Muscle layer of colon (tissue), 2 donors: ENCODE measurements around the gene CTNNA3.
"Not testable (repeated sequence)": the region's sequence is repeated elsewhere in the genome, so short reads cannot be mapped to it uniquely, and the experiment has no call there.

Experiments
- H3K27ac ChIP-seq: one replicate; pipeline ENCODE4 v1.7.0; 2013; ENCODE audit warnings: low read depth, mild to moderate bottlenecking, low read length, moderate library complexity
- H3K27me3 ChIP-seq, 2 donors: one replicate each; pipeline ENCODE4 v1.7.0; 2013; ENCODE audit warnings: low read length in 2 of 2, mild to moderate bottlenecking in 2 of 2; ENCODE audit not compliant: insufficient read depth in 2 of 2, control insufficient read depth in 1 of 2
- H3K36me3 ChIP-seq: one replicate; pipeline ENCODE4 v1.7.0; 2013; ENCODE audit warnings: mild to moderate bottlenecking, low read length; ENCODE audit not compliant: insufficient read depth
- H3K4me1 ChIP-seq: one replicate; pipeline ENCODE4 v1.7.0; 2013; ENCODE audit warnings: mild to moderate bottlenecking, low read length; ENCODE audit not compliant: insufficient read depth
- H3K4me3 ChIP-seq, 2 donors: one replicate each; pipeline ENCODE4 v1.7.0; 2013; ENCODE audit warnings: low read length in 2 of 2, low read depth in 1 of 2, mild to moderate bottlenecking in 1 of 2, moderate library complexity in 1 of 2
- H3K9ac ChIP-seq: one replicate; pipeline ENCODE4 v1.7.0; 2013; ENCODE audit warnings: low read length
- H3K9me3 ChIP-seq: one replicate; pipeline ENCODE4 v1.7.0; 2013; ENCODE audit warnings: mild to moderate bottlenecking, low read length
- donor health status: abdominal sarcoma.
- donor health status: Adenocarcinoma of cecum.

The CTNNA3 gene

DNA sequence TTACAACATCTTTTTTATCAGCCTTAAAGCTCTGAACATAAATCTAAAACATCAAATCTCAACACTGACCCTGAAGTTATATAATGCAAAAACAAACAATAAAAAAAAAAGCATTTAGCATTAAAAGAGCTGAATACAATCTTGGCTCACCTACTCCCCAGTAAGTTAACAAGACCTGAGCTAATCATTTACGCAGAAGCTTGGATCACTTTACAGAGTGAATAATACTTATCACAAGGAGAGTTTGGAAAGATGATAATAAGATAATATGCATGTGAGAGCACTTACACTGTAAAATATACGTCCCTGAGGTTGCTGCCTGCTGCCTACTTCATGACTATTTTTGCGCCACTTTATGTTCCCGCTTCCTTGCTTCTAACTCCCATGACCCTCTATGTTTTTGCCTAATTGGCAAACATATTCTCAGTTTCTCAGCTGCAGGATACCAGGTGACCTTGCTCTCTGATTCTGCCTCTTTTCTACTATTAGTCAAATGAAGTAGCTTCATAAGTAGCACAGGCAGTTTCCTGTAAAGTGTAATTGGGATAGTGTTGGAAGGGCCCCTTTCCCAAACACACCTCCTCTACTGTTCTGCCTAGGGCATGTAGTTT lies 436.6 kb downstream of the CTNNA3 start:
- Histone ChIP-seq H3K4me1 (no peaks in the 10 kb centered on the region), H3K36me3 (no peaks in the 10 kb centered on the region), H3K27me3 (no peaks in the 10 kb centered on the region), H3K27ac (no peak overlapping the region), H3K4me3 (no peak overlapping the region), H3K9me3 (no peaks in the 10 kb centered on the region), H3K9ac (no peak overlapping the region)

DNA sequence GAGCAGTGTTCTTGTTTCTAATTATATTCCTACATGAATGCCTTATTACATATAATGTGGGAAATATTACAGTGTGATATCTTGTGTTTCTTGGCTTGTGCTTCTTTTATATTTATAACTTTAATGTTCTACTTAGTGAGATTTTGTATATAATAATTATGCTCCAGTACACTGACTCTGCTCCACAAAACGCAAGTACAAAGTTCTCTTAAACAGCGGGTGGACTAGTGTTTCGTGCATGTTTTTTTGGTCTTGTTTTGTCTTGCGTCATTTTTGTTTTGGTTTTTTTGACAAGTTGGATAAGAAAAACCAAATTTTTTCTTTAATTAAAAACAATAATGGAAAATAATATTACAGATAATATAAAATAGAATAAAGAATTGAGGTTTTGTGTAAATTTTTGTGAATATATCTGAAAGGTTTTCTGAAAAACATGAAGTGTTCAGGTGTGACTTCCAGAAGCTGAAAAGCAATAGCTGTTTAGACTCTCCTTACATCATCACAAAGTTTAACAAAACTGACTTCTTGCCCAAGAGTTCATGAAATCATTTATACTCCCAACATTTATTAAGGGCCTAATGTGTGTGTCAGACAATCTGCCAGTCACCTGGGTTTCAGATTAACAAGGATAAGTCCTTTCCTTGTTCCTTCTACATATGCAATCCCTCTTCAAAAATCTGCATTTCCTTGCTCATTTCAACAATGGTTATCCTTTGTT lies 438.4 kb downstream of the CTNNA3 start:
- H3K9ac ChIP-seq, result no peak overlapping the region
- H3K36me3 ChIP-seq, result no peaks in the 10 kb centered on the region
- no peaks in the 10 kb centered on the region for H3K27me3 ChIP-seq
- no peaks in the 10 kb centered on the region for H3K9me3 ChIP-seq
- no peak overlapping the region for H3K4me3 ChIP-seq
- H3K27ac ChIP-seq, result no peak overlapping the region
- no peaks in the 10 kb centered on the region for H3K4me1 ChIP-seq

DNA sequence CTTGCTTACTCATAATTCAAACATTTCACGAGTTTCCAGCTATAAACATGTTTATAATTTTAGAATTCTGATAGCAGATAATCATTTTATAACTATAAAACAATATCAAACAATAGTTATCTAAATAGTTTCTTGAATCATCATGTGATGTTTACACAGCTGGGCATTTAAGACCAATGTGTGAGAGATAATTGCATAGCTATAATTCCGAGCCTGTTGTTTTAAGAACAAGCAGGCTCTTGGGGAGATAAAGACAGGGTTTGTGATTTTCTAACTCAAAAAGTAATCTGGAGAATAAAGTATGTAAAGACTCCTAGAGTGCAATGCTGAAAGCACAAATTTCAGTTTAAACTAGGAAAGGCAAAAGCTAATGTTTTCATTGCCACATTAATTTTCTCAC lies 439.0 kb downstream of the CTNNA3 start:
- Histone ChIP-seq H3K4me1 (no peaks in the 10 kb centered on the region), H3K9me3 (no peaks in the 10 kb centered on the region), H3K4me3 (no peak overlapping the region), H3K27me3 (no peaks in the 10 kb centered on the region), H3K9ac (no peak overlapping the region), H3K36me3 (no peaks in the 10 kb centered on the region), H3K27ac (no peak overlapping the region)

DNA sequence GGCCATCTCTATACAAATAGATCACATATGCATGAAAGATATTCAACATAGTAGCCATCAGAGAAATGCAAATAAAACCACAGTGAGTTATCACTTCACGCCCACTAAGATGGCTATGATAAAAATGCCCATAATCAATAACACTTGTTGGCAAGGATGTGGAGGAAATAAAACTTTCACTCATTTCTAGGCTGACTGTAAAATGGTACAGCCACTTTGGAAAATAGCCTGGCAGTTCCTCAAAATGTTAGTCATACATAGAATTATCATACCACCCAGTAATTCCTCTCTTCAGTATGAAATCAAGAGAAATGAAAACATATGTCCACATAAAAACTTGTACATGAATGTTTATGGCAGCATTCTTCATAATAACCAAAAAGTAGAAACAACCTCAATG lies 445.3 kb downstream of the CTNNA3 start:
- Histone ChIP-seq H3K9me3 (no peaks in the 10 kb centered on the region), H3K27ac (no peak overlapping the region), H3K27me3 (no peaks in the 10 kb centered on the region)

DNA sequence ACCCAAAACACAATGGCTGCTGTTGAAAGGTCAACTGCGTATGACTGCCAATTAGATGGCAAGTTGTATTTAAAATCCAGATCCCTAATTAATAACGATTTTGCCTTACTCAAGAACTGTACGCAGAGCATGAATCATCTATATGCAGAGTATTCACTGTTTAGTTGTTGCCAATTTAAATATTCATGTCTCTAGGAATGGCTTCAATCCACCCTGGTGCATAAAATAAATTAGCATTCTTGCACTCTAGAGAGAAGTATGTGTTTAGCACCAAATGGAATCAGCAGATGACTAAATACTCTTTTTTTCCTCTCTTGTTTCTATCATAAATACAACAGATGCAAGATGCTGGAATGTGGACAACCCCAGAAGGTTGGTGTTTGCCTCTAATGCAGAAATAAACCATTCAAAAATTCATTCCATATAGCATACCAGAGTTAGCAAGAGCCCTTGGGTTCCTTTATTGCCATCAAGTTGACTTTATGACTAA lies 449.9 kb downstream of the CTNNA3 start:
- no peaks in the 10 kb centered on the region for H3K4me1 ChIP-seq
- H3K27ac ChIP-seq, result no peak overlapping the region
- no peaks in the 10 kb centered on the region for H3K9me3 ChIP-seq
- H3K4me3 ChIP-seq, result no peak overlapping the region
- H3K9ac ChIP-seq, result no peak overlapping the region
- no peaks in the 10 kb centered on the region for H3K27me3 ChIP-seq
- no peaks in the 10 kb centered on the region for H3K36me3 ChIP-seq

More for the DNA sequence above, 445.3 kb downstream of the CTNNA3 start:
- H3K4me3 ChIP-seq, result no peak overlapping the region
- no peaks in the 10 kb centered on the region for H3K4me1 ChIP-seq
- H3K9ac ChIP-seq, result no peak overlapping the region
- H3K36me3 ChIP-seq, result no peaks in the 10 kb centered on the region

DNA sequence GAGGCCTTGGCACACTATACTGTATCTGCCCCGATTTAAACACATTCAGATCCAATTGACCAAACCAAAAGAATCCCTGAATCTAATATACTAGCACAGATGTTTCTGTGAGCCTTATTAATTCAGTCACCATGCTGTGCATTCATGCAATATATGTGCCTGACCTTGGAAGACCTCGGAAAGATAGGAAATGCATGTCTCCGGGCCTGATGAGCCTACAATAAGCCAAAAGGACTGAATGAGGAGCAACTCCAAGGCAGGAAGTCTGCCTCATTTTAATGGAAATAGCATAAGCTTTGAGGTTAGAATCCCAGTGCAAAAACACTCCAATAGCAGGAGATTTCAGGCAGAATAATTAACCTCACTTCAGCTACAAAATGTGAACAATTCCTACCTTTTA lies 453.5 kb downstream of the CTNNA3 start:
- no peaks in the 10 kb centered on the region for H3K36me3 ChIP-seq
- H3K27me3 ChIP-seq, result no peaks in the 10 kb centered on the region
- no peaks in the 10 kb centered on the region for H3K4me1 ChIP-seq
- no peak overlapping the region for H3K4me3 ChIP-seq
- no peak overlapping the region for H3K9ac ChIP-seq
- no peaks in the 10 kb centered on the region for H3K9me3 ChIP-seq
- no peak overlapping the region for H3K27ac ChIP-seq

DNA sequence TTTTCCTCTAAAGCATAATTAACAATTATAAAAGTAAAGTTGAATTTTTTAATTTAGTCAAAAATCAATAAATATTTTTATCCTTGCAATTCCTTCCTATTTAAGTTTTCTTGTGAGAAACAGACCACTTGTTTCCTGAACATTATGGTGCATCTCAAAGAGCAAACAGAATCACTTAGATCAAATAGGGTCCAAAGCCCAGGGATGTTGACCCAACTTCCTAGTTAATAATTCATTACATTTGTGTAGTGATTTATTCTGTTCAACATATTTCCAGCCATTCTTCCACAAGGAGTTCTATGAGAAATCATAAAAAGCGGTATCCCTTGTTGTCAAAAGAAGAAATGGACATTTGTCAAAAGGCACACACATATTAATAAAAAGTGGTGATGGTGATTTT lies 454.5 kb downstream of the CTNNA3 start:
- H3K36me3 ChIP-seq, result no peaks in the 10 kb centered on the region
- no peak overlapping the region for H3K27ac ChIP-seq
- no peak overlapping the region for H3K9ac ChIP-seq
- no peaks in the 10 kb centered on the region for H3K27me3 ChIP-seq
- no peak overlapping the region for H3K4me3 ChIP-seq
- H3K9me3 ChIP-seq, result no peaks in the 10 kb centered on the region
- no peaks in the 10 kb centered on the region for H3K4me1 ChIP-seq

DNA sequence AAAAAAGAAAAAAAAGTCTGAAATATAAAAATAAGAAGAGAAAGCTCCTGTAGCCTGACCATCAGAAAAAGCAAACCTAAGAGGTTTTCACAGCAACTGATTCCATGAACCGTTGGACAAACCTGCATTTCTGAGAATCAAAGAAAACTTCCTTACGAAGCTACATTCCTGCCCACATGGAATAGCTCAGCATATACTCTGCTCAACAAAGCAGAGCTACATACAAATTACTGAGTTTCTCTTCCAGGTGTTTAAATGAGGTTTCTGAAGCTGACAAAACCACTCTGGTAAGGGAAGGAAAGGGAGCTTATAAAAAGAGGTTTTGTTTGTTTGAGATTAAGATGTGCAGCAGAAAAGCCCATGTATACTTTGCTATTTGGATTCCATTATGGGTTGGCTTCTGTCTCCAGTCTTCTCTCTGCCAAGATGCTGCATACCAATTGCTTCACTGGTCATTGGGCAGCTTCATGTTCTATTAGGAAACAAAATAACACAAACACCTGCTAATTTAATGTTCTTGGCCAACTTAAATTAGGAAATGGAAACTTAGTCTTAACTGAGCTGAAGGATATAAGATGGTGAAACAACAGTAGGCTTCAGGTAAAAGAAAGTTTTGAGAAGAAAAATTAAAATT lies 456.0 kb downstream of the CTNNA3 start:
- no peaks in the 10 kb centered on the region for H3K4me1 ChIP-seq
- H3K4me3 ChIP-seq, result no peak overlapping the region
- H3K27me3 ChIP-seq, result no peaks in the 10 kb centered on the region
- no peak overlapping the region for H3K27ac ChIP-seq
- no peaks in the 10 kb centered on the region for H3K9me3 ChIP-seq
- H3K36me3 ChIP-seq, result no peaks in the 10 kb centered on the region
- H3K9ac ChIP-seq, result no peak overlapping the region

DNA sequence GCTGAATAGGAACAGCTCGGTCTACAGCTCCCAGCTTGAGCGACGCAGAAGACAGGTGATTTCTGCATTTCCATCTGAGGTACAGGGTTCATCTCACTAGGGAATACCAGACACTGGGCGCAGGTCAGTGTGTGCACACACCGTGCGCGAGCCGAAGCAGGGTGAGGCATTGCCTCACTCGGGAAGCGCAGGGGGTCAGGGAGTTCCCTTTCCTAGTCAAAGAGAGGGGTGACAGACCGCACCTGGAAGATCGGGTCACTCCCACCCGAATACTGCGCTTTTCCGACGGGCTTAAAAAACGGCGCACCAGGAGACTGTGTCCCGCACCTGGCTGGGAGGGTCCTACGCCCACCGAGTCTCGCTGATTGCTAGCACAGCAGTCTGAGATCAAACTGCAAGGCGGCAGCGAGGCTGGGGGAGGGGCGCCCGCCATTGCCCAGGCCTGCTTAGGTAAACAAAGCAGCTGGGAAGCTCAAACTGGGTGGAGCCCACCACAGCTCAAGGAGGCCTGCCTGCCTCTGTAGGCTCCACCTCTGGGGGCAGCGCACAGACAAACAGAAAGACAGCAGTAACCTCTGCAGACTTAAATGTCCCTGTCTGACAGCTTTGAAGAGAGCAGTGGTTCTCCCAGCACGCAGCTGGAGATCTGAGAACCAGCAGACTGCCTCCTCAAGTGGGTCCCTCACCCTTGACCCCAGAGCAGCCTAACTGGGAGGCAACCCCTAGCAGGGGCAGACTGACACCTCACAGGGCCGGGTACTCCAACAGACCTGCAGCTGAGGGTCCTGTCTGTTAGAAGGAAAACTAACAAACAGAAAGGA lies 465.1 kb downstream of the CTNNA3 start:
- H3K9me3 ChIP-seq, H3K27ac ChIP-seq, H3K36me3 ChIP-seq, H3K27me3 ChIP-seq, H3K4me1 ChIP-seq, H3K9ac ChIP-seq, H3K4me3 ChIP-seq: not testable (repeated sequence)

DNA sequence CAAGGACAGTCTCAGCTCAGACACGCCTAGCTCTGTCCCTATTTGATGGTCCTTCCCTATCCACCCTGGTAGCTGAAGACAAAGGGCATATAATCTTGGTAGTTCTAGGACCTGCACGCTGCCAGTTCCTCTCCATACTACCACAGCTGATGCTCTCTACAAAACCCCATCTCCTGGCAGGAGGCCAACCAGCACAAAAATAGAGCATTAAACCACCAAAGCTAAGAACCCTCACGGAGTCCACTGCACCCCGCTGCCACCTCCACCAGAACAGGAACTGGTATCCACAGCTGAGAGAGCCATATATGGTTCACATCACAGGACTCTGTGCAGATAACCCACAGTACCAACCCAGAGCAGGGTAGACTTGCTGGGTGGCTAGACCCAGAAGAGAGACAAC lies 470.8 kb downstream of the CTNNA3 start:
- Histone ChIP-seq H3K27ac (no peak overlapping the region), H3K36me3 (no peaks in the 10 kb centered on the region), H3K4me1 (no peaks in the 10 kb centered on the region), H3K9ac (no peak overlapping the region), H3K9me3 (no peaks in the 10 kb centered on the region), H3K27me3 (no peaks in the 10 kb centered on the region), H3K4me3 (no peak overlapping the region)

DNA sequence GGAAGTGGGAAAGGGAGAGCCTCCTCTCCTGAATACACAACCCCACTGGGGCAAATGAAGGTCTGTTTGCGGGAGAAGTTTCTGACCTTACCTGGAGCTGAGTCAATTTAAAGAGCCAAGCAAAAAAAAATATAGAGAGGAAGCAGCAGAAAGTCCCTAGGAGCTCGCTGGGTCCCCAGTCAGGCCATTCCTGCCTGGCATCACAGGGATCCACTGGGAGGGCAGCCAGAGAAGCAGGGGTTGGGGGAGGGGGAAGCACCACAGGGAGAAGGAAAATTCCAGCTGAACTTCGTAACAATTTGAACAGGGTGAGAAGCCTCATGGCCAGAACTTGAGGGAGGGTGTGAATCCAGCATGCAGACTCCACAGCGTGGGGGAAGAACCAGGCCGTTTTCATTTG lies 471.4 kb downstream of the CTNNA3 start:
- Histone ChIP-seq H3K9me3 (no peaks in the 10 kb centered on the region), H3K4me1 (no peaks in the 10 kb centered on the region), H3K36me3 (no peaks in the 10 kb centered on the region), H3K9ac (no peak overlapping the region), H3K27ac (no peak overlapping the region), H3K27me3 (no peaks in the 10 kb centered on the region), H3K4me3 (no peak overlapping the region)
